ENCODE results near the gene PHIP. TPM values are rescaled to one million over a fixed set of nuclear protein-coding genes. Genes with fewer than 3 reads are reported as not detected.

The PHIP gene
- total and polyA plus RNA-seq, 8 donors = 27.3 to 82.2 (median 69.2) TPM

- intact Hi-C loops (cut with DNase I) = no loop called here
- no peak overlapping the region for H3K4me3 ChIP-seq
- H3K27ac ChIP-seq = peak overlapping the region in 1 of 2 donors; percentile 29
- H3K27me3 ChIP-seq = no peaks in the 10 kb centered on the region
- H3K9me3 ChIP-seq = no peaks in the 10 kb centered on the region
- ATAC-seq (no peak), DNase-seq (peak in 1 of 4 donors; percentile 5)
- peaks cover 0 to 9% of the 10 kb centered on the region in 2 donors for H3K4me1 ChIP-seq
- TF ChIP-seq CTCF (IDR thresholded peaks at IDR 0.05) = no peak
- H3K36me3 ChIP-seq = peaks cover 0 to 57% of the 10 kb centered on the region in 2 donors
These were observed 72.6 kb downstream of the PHIP start for GRCh38 chr6:79005497-79005896.

DNA sequence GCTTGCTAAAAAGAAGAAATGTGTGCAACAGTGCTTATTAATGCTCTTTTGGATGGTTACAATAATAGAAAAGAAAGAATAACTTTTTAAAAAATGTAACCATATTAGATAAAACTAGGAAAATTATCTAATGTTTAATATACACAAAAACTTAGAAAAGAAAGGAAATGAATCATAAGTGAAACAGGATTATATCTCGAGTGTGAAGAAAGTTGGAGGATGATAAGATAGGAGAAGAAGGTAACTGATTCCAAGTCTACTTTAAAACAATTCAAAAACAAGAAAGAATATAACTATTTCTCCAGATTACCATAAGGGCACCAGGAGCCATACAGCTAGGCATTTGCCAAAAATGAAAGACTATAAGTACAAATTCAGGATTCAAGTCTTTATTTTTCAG is 73.0 kb downstream of the PHIP start:
- intact Hi-C loops (cut with DNase I) = no loop called here
- Histone ChIP-seq H3K9me3 (no peaks in the 10 kb centered on the region), H3K27me3 (no peaks in the 10 kb centered on the region), H3K27ac (no peak overlapping the region), H3K4me1 (peaks cover 0 to 9% of the 10 kb centered on the region in 2 donors), H3K4me3 (no peak overlapping the region), H3K36me3 (peaks cover 0 to 54% of the 10 kb centered on the region in 2 donors)
- ATAC-seq (no peak), DNase-seq (no peak)
- no peak for TF ChIP-seq CTCF (IDR thresholded peaks at IDR 0.05)

DNA sequence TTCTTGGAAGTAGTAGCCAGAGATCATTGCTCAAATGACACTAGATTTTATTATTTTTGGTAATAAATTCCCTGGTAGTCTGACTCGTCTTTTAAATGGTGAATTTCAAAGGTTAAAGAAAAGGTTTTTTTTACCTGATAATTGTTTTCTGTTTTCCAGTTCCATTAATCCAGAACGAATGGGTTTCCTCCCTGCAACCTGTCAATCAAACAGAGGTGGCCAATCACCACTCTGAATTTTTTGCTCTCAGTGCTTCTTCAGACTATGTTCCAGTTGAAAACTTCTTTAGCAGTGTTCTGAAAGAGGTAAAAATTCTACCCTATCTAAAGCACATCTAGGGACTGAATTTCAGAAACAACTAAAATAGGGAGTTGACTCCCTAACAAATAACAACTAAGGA is 73.8 kb downstream of the PHIP start:
- no peak overlapping the region for H3K27ac ChIP-seq
- no peak for TF ChIP-seq CTCF (IDR thresholded peaks at IDR 0.05)
- no peak for DNase-seq
- H3K36me3 ChIP-seq = peaks cover 0 to 48% of the 10 kb centered on the region in 2 donors
- no peak for ATAC-seq
- H3K4me3 ChIP-seq = no peak overlapping the region
- no peaks in the 10 kb centered on the region for H3K27me3 ChIP-seq
- intact Hi-C loops (cut with DNase I) = no loop called here
- peaks cover 0 to 9% of the 10 kb centered on the region in 2 donors for H3K4me1 ChIP-seq
- no peaks in the 10 kb centered on the region for H3K9me3 ChIP-seq

GRCh38 chr6:79001415-79001814 is 76.6 kb downstream of the PHIP start:
- no peaks in the 10 kb centered on the region for H3K9me3 ChIP-seq
- ATAC-seq = no peak
- peaks cover 0 to 72% of the 10 kb centered on the region in 2 donors for H3K36me3 ChIP-seq
- H3K27ac ChIP-seq = no peak overlapping the region
- intact Hi-C loops (cut with DNase I) = no loop called here
- H3K27me3 ChIP-seq = no peaks in the 10 kb centered on the region
- H3K4me1 ChIP-seq = peaks cover 0 to 8% of the 10 kb centered on the region in 2 donors
- no peak overlapping the region for H3K4me3 ChIP-seq
- DNase-seq = no peak
- no peak for TF ChIP-seq CTCF (IDR thresholded peaks at IDR 0.05)

DNA sequence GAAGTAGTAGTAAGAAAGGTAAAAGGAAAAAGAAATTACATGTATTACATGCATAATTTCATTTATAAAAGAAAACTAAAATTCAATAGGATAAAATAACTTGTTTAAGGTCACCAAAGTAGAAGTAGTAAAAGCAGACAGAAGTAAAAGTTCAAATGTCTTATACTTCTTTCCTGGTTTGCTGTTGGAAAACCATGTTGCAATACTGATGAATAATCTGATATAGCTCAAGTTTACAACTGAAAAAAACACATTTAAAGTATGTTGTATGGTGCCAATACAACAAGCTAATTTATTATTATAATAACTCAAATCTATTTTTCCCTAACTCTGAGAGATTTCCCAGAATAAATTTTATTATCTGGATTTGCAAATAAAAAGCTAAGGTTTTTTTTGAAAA is 78.3 kb downstream of the PHIP start:
- TF ChIP-seq CTCF (IDR thresholded peaks at IDR 0.05) = no peak
- Histone ChIP-seq H3K36me3 (peaks cover 0 to 88% of the 10 kb centered on the region in 2 donors), H3K4me1 (no peaks in the 10 kb centered on the region), H3K27ac (no peak overlapping the region), H3K27me3 (no peaks in the 10 kb centered on the region), H3K4me3 (no peak overlapping the region), H3K9me3 (no peaks in the 10 kb centered on the region)
- ATAC-seq = peak; percentile 12
- intact Hi-C loops (cut with DNase I) = no loop called here
- no peak for DNase-seq
